Neural cell (in vitro differentiated cells): ENCODE data around the gene BRI3.

Source experiments
- EZH2 ChIP-seq: fragments of 200-600, 300-800 bp; shearing (Covaris generic), sonication (generic); IDR thresholded peaks from 2 replicates; pipeline ENCODE4 v1.6.1; 2014; ENCODE audit warnings: antibody characterized with exemption, low read length, borderline replicate concordance, mild to moderate bottlenecking; ENCODE audit not compliant: insufficient read depth, poor library complexity, severe bottlenecking
- MXI1 ChIP-seq: fragments of 450-650 bp; conservative IDR thresholded peaks from 2 replicates; pipeline ENCODE4 v1.6.1; 2014; ENCODE audit warnings: antibody characterized with exemption, mild to moderate bottlenecking; ENCODE audit not compliant: poor library complexity, severe bottlenecking
- POLR2AphosphoS5 ChIP-seq: IDR thresholded peaks from 2 replicates; pipeline ENCODE4 v1.6.1; 2012
- REST ChIP-seq: IDR thresholded peaks from 2 replicates; pipeline ENCODE4 v1.6.1; 2012; ENCODE audit warnings: borderline replicate concordance
- TAF1 ChIP-seq: IDR thresholded peaks from 2 replicates; pipeline ENCODE4 v1.6.1; 2012; ENCODE audit warnings: low read depth
- TF ChIP-seq, protein P1 (sequence below): fragments of 450-650 bp; IDR thresholded peaks from 2 replicates; pipeline ENCODE4 v1.5.1; 2014; ENCODE audit warnings: antibody characterized with exemption, mild to moderate bottlenecking, moderate library complexity; ENCODE audit not compliant: poor library complexity, severe bottlenecking

DNA sequence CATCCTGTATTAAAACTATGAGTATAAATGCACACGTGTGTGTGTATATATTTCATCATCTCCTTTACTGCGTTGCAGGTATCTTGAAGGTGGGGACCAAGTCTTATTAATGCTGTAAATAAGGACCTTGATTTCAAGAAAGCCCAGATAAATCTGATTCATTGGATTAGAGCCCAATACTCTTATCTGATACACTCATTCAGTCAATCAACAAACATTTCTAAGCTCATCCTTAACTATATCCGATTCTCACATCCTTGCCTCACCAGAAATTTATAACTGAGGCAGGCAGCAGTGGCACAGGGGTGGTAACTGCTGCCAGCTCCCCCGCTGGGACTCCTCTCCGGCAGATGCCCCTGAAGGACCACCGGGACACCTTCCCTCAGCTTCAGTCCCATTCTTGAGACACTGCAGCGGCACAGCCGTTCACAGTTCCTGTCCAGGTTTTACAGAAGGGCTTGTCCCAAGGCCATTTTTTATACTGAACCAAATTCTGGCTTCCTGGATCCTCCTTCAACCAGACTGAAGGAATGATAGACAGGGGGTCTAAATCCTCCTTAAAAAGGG, 54.0 kb downstream of the BRI3 start:
- TF ChIP-seq, protein P1, sequence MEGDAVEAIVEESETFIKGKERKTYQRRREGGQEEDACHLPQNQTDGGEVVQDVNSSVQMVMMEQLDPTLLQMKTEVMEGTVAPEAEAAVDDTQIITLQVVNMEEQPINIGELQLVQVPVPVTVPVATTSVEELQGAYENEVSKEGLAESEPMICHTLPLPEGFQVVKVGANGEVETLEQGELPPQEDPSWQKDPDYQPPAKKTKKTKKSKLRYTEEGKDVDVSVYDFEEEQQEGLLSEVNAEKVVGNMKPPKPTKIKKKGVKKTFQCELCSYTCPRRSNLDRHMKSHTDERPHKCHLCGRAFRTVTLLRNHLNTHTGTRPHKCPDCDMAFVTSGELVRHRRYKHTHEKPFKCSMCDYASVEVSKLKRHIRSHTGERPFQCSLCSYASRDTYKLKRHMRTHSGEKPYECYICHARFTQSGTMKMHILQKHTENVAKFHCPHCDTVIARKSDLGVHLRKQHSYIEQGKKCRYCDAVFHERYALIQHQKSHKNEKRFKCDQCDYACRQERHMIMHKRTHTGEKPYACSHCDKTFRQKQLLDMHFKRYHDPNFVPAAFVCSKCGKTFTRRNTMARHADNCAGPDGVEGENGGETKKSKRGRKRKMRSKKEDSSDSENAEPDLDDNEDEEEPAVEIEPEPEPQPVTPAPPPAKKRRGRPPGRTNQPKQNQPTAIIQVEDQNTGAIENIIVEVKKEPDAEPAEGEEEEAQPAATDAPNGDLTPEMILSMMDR: no peak
- TF ChIP-seq POLR2AphosphoS5 (no peak), MXI1 (no peak), TAF1 (no peak), REST (no peak), EZH2 (no peak)
